ENCODE measurements around the gene ASB7. TPM values are rescaled to one million over a fixed set of nuclear protein-coding genes. Genes with fewer than 3 reads are reported as not detected.
A peak's percentile ranks its signal among the peaks of the same experiment; 100 is the strongest.

ASB7 gene
- total RNA-seq, 4 donors from 2014 or later = 29.9 to 45.3 (median 35.3) TPM

GRCh38 chr15:100692246-100692645 lies 89.9 kb downstream of the ASB7 start:
- Histone ChIP-seq H3K27ac (no peak overlapping the region), H3K36me3 (no peaks in the 10 kb centered on the region), H3K27me3 (no peaks in the 10 kb centered on the region), H3K9me3 (no peaks in the 10 kb centered on the region), H3K4me1 (peaks cover 0 to 21% (median 6%) of the 10 kb centered on the region in 4 donors), H3K4me3 (no peak overlapping the region)
- WGBS, 2 donors (ENCODE audit: low coverage in 1 of 2) = 57 to 77% methylated on average over 3 of the region's 3 CpGs
- intact Hi-C loops (cut with DNase I; ENCODE audit: low total_unique reads) (no loop called here), in situ Hi-C loops (cut with MboI; ENCODE audit: low pct_ligation_motif_present in 1 of 4, low pct_unique_long_range_greater_than_20kb in 1 of 4, low sequenced_read_pairs in 3 of 4) (no loop called here)
- DNase-seq = no peak
- no peak for TF ChIP-seq POLR2A (IDR thresholded peaks at IDR 0.05)
- TF ChIP-seq CTCF (IDR thresholded peaks at IDR 0.05) = no peak
- TF ChIP-seq POLR2AphosphoS5 (IDR thresholded peaks at IDR 0.05) = no peak
- no peak for TF ChIP-seq EP300 (IDR thresholded peaks at IDR 0.05; ENCODE audit: low read depth)

GRCh38 chr15:100692671-100693070 lies 90.3 kb downstream of the ASB7 start:
- 60 to 66% methylated on average over 1 to 7 of the region's 7 CpGs for WGBS, 2 donors (ENCODE audit: low coverage in 1 of 2)
- Histone ChIP-seq H3K4me1 (peaks cover 0 to 21% (median 5%) of the 10 kb centered on the region in 4 donors), H3K36me3 (no peaks in the 10 kb centered on the region), H3K9me3 (no peaks in the 10 kb centered on the region), H3K4me3 (no peak overlapping the region), H3K27ac (no peak overlapping the region), H3K27me3 (no peaks in the 10 kb centered on the region)
- TF ChIP-seq POLR2AphosphoS5 (IDR thresholded peaks at IDR 0.05) = no peak
- no peak for TF ChIP-seq EP300 (IDR thresholded peaks at IDR 0.05; ENCODE audit: low read depth)
- no peak for TF ChIP-seq POLR2A (IDR thresholded peaks at IDR 0.05)
- no peak for TF ChIP-seq CTCF (IDR thresholded peaks at IDR 0.05)
- no peak for DNase-seq
- intact Hi-C loops (cut with DNase I; ENCODE audit: low total_unique reads) (no loop called here), in situ Hi-C loops (cut with MboI; ENCODE audit: low pct_ligation_motif_present in 1 of 4, low pct_unique_long_range_greater_than_20kb in 1 of 4, low sequenced_read_pairs in 3 of 4) (no loop called here)

- DNase-seq = no peak
Observed at GRCh38 chr15:100693451-100693850, 91.1 kb downstream of the ASB7 start.

GRCh38 chr15:100694381-100695021 lies 92.1 kb downstream of the ASB7 start:
- Histone ChIP-seq H3K27me3 (no peaks in the 10 kb centered on the region), H3K36me3 (no peaks in the 10 kb centered on the region), H3K27ac (peak overlapping the region; percentile 48 to 75 (median 62)), H3K4me1 (peaks cover 0 to 12% (median 2%) of the 10 kb centered on the region in 4 donors), H3K4me3 (no peak overlapping the region), H3K9me3 (no peaks in the 10 kb centered on the region)
- WGBS, 2 donors (ENCODE audit: low coverage in 1 of 2) = 67 to 69% methylated on average over 4 of the region's 4 CpGs
- in situ Hi-C loops (cut with MboI; ENCODE audit: low pct_ligation_motif_present in 1 of 4, low pct_unique_long_range_greater_than_20kb in 1 of 4, low sequenced_read_pairs in 3 of 4) (no loop called here), intact Hi-C loops (cut with DNase I; ENCODE audit: low total_unique reads) (no loop called here)
- DNase-seq = no peak
- TF ChIP-seq EP300 (IDR thresholded peaks at IDR 0.05; ENCODE audit: low read depth) (peak; percentile 76), POLR2AphosphoS5 (IDR thresholded peaks at IDR 0.05) (peak; percentile 9 to 41 (median 21)), POLR2A (IDR thresholded peaks at IDR 0.05) (no peak)

More at GRCh38 chr15:100693451-100693850, 91.1 kb downstream of the ASB7 start:
- WGBS, 2 donors (ENCODE audit: low coverage in 1 of 2) = 69% methylated on average over 4 of the region's 4 CpGs; no CpG with 5 or more reads in 1 of the 2 donors
- Histone ChIP-seq H3K27ac (peak overlapping the region in 3 of 4 donors; percentile 60 to 75 (median 64)), H3K4me1 (peaks cover 0 to 13% (median 2%) of the 10 kb centered on the region in 4 donors), H3K4me3 (no peak overlapping the region), H3K36me3 (no peaks in the 10 kb centered on the region), H3K9me3 (no peaks in the 10 kb centered on the region), H3K27me3 (no peaks in the 10 kb centered on the region)
- intact Hi-C loops (cut with DNase I; ENCODE audit: low total_unique reads) (no loop called here), in situ Hi-C loops (cut with MboI; ENCODE audit: low pct_ligation_motif_present in 1 of 4, low pct_unique_long_range_greater_than_20kb in 1 of 4, low sequenced_read_pairs in 3 of 4) (no loop called here)
- TF ChIP-seq POLR2AphosphoS5 (IDR thresholded peaks at IDR 0.05) = no peak
- no peak for TF ChIP-seq POLR2A (IDR thresholded peaks at IDR 0.05)
- TF ChIP-seq EP300 (IDR thresholded peaks at IDR 0.05; ENCODE audit: low read depth) = no peak
- TF ChIP-seq CTCF (IDR thresholded peaks at IDR 0.05) = no peak

All from transverse colon (tissue), 4 donors.